ENCODE data around the gene LIN54. TPM values are rescaled to one million over a fixed set of nuclear protein-coding genes. Genes with fewer than 3 reads are reported as not detected.
A peak's percentile ranks its signal among the peaks of the same experiment; 100 is the strongest.

Gene LIN54
- total and polyA plus RNA-seq, 2 of the 13 experiments (the other 11 are each of a cell fraction or from before 2014, with no cell fraction given), result 25.2 to 32.9 TPM

DNA sequence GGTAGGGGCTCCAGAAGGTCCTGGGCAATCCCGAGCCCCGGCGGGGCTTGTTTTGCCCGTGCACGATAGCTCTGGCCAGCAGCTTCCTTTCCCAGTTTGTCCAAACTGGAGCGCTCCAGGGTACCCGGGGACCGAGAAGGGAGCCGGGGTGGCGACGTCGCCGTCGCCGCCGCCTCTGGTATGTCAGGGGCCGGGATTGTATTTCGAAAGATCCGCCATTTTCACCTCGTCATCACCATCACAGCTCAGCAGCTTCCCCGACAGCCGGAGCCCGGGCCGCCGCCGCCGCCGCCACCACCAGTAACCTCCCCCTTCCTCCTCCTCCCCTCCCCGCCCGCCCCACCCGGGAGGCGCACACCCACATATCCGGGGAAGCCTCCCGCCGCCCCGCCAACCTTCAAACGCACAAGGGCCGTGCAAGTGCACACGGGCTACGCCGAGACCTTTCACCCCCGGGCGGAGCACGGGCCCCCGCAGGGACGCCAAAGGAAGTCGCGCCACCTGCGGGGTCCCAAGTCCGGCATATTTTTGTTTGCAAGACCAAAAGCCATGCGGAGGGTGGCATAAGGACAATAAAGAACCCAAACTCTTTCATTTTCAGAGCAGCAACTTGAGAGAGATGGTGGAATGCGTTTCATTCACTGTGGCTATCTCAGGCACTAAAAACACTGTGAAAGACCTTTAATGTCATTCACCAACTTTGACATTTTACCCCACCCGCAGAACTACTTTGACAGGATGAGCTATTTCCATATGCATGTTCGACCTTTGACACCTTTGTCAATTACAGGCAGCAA, at the start of gene LIN54 (continued):
- TF ChIP-seq, protein P1, sequence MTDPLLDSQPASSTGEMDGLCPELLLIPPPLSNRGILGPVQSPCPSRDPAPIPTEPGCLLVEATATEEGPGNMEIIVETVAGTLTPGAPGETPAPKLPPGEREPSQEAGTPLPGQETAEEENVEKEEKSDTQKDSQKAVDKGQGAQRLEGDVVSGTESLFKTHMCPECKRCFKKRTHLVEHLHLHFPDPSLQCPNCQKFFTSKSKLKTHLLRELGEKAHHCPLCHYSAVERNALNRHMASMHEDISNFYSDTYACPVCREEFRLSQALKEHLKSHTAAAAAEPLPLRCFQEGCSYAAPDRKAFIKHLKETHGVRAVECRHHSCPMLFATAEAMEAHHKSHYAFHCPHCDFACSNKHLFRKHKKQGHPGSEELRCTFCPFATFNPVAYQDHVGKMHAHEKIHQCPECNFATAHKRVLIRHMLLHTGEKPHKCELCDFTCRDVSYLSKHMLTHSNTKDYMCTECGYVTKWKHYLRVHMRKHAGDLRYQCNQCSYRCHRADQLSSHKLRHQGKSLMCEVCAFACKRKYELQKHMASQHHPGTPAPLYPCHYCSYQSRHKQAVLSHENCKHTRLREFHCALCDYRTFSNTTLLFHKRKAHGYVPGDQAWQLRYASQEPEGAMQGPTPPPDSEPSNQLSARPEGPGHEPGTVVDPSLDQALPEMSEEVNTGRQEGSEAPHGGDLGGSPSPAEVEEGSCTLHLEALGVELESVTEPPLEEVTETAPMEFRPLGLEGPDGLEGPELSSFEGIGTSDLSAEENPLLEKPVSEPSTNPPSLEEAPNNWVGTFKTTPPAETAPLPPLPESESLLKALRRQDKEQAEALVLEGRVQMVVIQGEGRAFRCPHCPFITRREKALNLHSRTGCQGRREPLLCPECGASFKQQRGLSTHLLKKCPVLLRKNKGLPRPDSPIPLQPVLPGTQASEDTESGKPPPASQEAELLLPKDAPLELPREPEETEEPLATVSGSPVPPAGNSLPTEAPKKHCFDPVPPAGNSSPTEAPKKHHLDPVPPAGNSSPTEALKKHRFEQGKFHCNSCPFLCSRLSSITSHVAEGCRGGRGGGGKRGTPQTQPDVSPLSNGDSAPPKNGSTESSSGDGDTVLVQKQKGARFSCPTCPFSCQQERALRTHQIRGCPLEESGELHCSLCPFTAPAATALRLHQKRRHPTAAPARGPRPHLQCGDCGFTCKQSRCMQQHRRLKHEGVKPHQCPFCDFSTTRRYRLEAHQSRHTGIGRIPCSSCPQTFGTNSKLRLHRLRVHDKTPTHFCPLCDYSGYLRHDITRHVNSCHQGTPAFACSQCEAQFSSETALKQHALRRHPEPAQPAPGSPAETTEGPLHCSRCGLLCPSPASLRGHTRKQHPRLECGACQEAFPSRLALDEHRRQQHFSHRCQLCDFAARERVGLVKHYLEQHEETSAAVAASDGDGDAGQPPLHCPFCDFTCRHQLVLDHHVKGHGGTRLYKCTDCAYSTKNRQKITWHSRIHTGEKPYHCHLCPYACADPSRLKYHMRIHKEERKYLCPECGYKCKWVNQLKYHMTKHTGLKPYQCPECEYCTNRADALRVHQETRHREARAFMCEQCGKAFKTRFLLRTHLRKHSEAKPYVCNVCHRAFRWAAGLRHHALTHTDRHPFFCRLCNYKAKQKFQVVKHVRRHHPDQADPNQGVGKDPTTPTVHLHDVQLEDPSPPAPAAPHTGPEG (CRISPR knock-in tag; IDR thresholded peaks at IDR 0.05), result no peak
- TF ChIP-seq STAG1 (CRISPR knock-in tag; IDR thresholded peaks at IDR 0.05) (no peak; the same call in none of the 2 replicates), ZNF10 (CRISPR knock-in tag; IDR thresholded peaks at IDR 0.05; ENCODE audit: borderline replicate concordance, low read depth) (no peak), ZNF577 (CRISPR knock-in tag; IDR thresholded peaks at IDR 0.05; ENCODE audit: borderline replicate concordance, low read depth) (no peak), CEBPG (CRISPR knock-in tag; IDR thresholded peaks at IDR 0.05) (no peak), TRIM24 (CRISPR knock-in tag; IDR thresholded peaks at IDR 0.05) (no peak), ZNF326 (CRISPR knock-in tag; IDR thresholded peaks at IDR 0.05; ENCODE audit: borderline replicate concordance) (no peak), GPN1 (CRISPR knock-in tag; IDR thresholded peaks at IDR 0.05; ENCODE audit: borderline replicate concordance) (no peak), ZFP62 (CRISPR knock-in tag; IDR thresholded peaks at IDR 0.05) (no peak), ZNF547 (CRISPR knock-in tag; IDR thresholded peaks at IDR 0.05) (no peak)
- TF ChIP-seq, protein P2, sequence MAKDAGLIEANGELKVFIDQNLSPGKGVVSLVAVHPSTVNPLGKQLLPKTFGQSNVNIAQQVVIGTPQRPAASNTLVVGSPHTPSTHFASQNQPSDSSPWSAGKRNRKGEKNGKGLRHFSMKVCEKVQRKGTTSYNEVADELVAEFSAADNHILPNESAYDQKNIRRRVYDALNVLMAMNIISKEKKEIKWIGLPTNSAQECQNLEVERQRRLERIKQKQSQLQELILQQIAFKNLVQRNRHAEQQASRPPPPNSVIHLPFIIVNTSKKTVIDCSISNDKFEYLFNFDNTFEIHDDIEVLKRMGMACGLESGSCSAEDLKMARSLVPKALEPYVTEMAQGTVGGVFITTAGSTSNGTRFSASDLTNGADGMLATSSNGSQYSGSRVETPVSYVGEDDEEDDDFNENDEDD (CRISPR knock-in tag; IDR thresholded peaks at IDR 0.05; ENCODE audit: borderline replicate concordance), result peak; percentile 81; the same call in 1 of the 2 replicates
- TF ChIP-seq, protein P3, sequence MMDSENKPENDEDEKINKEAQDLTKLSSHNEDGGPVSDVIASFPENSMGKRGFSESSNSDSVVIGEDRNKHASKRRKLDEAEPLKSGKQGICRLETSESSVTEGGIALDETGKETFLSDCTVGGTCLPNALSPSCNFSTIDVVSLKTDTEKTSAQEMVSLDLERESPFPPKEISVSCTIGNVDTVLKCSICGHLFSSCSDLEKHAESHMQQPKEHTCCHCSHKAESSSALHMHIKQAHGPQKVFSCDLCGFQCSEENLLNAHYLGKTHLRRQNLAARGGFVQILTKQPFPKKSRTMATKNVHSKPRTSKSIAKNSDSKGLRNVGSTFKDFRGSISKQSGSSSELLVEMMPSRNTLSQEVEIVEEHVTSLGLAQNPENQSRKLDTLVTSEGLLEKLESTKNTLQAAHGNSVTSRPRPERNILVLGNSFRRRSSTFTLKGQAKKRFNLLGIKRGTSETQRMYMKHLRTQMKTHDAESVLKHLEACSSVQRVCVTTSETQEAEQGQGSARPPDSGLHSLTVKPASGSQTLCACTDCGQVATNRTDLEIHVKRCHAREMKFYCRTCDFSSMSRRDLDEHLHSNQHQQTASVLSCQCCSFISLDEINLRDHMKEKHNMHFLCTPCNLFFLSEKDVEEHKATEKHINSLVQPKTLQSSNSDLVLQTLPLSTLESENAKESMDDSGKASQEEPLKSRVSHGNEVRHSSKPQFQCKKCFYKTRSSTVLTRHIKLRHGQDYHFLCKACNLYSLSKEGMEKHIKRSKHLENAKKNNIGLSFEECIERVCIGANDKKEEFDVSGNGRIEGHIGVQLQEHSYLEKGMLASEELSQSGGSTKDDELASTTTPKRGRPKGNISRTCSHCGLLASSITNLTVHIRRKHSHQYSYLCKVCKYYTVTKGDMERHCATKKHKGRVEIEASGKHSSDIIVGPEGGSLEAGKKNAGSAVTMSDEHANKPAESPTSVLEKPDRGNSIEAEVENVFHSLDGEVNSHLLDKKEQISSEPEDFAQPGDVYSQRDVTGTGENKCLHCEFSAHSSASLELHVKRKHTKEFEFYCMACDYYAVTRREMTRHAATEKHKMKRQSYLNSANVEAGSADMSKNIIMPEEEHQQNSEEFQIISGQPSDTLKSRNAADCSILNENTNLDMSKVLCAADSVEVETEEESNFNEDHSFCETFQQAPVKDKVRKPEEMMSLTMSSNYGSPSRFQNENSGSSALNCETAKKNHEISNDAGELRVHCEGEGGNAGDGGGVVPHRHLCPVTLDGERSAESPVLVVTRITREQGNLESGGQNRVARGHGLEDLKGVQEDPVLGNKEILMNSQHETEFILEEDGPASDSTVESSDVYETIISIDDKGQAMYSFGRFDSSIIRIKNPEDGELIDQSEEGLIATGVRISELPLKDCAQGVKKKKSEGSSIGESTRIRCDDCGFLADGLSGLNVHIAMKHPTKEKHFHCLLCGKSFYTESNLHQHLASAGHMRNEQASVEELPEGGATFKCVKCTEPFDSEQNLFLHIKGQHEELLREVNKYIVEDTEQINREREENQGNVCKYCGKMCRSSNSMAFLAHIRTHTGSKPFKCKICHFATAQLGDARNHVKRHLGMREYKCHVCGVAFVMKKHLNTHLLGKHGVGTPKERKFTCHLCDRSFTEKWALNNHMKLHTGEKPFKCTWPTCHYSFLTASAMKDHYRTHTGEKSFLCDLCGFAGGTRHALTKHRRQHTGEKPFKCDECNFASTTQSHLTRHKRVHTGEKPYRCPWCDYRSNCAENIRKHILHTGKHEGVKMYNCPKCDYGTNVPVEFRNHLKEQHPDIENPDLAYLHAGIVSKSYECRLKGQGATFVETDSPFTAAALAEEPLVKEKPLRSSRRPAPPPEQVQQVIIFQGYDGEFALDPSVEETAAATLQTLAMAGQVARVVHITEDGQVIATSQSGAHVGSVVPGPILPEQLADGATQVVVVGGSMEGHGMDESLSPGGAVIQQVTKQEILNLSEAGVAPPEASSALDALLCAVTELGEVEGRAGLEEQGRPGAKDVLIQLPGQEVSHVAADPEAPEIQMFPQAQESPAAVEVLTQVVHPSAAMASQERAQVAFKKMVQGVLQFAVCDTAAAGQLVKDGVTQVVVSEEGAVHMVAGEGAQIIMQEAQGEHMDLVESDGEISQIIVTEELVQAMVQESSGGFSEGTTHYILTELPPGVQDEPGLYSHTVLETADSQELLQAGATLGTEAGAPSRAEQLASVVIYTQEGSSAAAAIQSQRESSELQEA (CRISPR knock-in tag; IDR thresholded peaks at IDR 0.05; ENCODE audit: not compliant biosample characterization), result no peak
